GM18511 (cell line): ENCODE data around the gene SMAP2.
"Not testable (repeated sequence)": the region's sequence is repeated elsewhere in the genome, so short reads cannot be mapped to it uniquely, and the experiment has no call there.

Experiments used
- ATAC-seq: cut with Tn5 transposase; IDR thresholded peaks from one replicate; pipeline ENCODE4 v1.9.1; 2021; ENCODE audit warnings: mild to moderate bottlenecking, moderate library complexity; ENCODE audit not compliant: unreplicated experiment

Gene SMAP2

GRCh38 chr1:40373323-40374283, at the start of gene SMAP2:
TSS of gene SMAP2 (plus strand) at chr1:40373727. CDS start at chr1:40374121, 394 bp downstream.
- ATAC-seq: peak; percentile 87

GRCh38 chr1:40331403-40331802, 42.1 kb upstream of the SMAP2 start:
- not testable (repeated sequence) for ATAC-seq

GRCh38 chr1:40332695-40333094, 40.8 kb upstream of the SMAP2 start:
- no peak for ATAC-seq

- ATAC-seq: no peak
These were observed 36.1 kb upstream of the SMAP2 start for GRCh38 chr1:40337443-40337842.

GRCh38 chr1:40338745-40339419, 34.6 kb upstream of the SMAP2 start:
- no peak for ATAC-seq

- no peak for ATAC-seq
These were observed 33.9 kb upstream of the SMAP2 start for GRCh38 chr1:40339420-40340323.

GRCh38 chr1:40341491-40342380, 31.8 kb upstream of the SMAP2 start:
- no peak for ATAC-seq

- ATAC-seq: not testable (repeated sequence)
These were observed 31.2 kb upstream of the SMAP2 start for GRCh38 chr1:40342381-40342717.

GRCh38 chr1:40344597-40344996, 28.9 kb upstream of the SMAP2 start:
- no peak for ATAC-seq

- no peak for ATAC-seq
These were observed 23.1 kb upstream of the SMAP2 start for GRCh38 chr1:40350391-40350790.

GRCh38 chr1:40351124-40351523, 22.4 kb upstream of the SMAP2 start:
- no peak for ATAC-seq

- no peak for ATAC-seq
These were observed 21.4 kb upstream of the SMAP2 start for GRCh38 chr1:40352126-40352525.

GRCh38 chr1:40353082-40353481, 20.4 kb upstream of the SMAP2 start:
- ATAC-seq: no peak

GRCh38 chr1:40357625-40358024, 15.9 kb upstream of the SMAP2 start:
- ATAC-seq: no peak

- ATAC-seq: no peak
These were observed 12.9 kb upstream of the SMAP2 start for GRCh38 chr1:40360631-40361030.

- ATAC-seq: no peak
These were observed 12.3 kb upstream of the SMAP2 start for GRCh38 chr1:40361201-40361600.

GRCh38 chr1:40361637-40362036, 11.9 kb upstream of the SMAP2 start:
- ATAC-seq: no peak

- no peak for ATAC-seq
These were observed 11.3 kb upstream of the SMAP2 start for GRCh38 chr1:40362199-40362598.

- ATAC-seq: no peak
These were observed 10.8 kb upstream of the SMAP2 start for GRCh38 chr1:40362699-40363098.

- peak; percentile 79 for ATAC-seq
These were observed 9.8 kb upstream of the SMAP2 start for GRCh38 chr1:40363721-40364120.
